ENCODE data around the gene NRXN2.

The NRXN2 gene

DNA sequence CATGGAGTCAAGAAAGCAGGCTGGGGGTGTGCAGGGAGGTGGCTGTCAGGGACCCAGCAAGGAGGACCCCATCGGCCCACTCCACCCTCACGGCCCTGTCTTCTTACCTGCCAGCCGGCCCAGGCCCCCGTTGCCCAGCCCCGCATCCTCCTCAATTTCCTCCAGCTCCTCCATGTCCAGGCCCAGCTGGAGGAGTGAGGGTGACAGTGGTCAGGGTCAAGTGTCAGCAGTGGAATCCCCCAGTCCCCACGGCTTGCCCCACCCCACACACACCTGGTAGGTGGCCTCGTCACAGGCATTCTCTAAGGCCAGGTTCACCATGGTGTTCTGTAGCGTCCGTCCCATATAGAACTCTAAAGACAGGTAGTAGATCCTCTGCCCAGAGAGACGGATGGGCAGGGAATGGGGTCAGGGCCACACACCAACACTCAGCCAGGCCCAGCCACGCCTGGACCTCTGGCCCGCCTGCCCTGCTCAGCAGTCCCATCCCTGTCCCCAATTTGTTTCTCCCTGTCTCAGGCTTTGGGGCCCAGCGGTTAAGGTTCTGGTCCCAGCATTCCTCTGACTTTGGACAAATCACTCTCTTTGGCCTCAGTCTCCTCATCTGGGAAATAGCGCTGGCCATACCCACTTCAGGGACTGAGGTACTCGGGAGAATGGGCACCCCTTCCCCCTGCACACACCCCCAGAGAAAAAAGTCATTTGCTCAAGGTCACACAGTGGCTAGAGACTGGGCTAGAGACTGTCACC lies 35.5 kb upstream of the NRXN2 start:
- no peak for DNase-seq

DNA sequence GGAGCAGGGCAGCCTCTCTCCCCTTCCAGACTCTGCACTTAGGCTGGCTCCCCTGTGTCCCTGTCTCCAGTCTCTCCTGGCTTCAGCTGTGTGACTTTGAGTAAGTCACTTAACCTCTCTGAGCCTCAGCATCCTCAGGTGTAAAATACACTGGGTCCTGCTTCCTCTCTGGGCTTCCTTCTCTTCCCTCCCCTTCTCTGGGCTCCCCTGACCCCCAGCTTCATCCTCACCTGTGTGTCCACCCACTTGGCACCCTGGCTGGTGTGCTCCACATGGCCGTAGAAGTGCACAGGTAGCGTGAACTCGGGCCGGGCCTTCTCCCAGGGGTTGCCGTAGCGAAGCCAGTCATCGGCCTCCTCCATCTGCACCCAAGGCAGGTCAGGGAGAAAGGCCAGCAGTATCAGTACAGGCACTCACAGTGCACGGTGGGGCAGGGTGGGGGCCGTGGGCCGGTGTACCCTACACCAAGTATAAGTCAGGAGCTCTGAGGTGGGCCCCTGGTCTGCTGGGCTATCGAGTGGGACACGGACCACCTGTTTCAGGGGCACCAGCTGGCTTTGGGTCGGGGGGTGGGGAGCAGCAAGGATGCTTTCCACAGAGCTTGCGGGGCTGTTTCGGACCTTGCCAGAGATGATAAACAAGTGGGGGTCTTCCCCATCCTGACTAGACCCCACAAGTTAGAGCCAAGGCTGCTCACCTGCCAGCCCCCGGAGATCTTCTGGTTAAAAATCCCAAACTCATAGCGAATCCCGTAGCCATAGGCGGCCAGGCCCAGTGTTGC lies 34.7 kb upstream of the NRXN2 start:
- DNase-seq: no peak

DNA sequence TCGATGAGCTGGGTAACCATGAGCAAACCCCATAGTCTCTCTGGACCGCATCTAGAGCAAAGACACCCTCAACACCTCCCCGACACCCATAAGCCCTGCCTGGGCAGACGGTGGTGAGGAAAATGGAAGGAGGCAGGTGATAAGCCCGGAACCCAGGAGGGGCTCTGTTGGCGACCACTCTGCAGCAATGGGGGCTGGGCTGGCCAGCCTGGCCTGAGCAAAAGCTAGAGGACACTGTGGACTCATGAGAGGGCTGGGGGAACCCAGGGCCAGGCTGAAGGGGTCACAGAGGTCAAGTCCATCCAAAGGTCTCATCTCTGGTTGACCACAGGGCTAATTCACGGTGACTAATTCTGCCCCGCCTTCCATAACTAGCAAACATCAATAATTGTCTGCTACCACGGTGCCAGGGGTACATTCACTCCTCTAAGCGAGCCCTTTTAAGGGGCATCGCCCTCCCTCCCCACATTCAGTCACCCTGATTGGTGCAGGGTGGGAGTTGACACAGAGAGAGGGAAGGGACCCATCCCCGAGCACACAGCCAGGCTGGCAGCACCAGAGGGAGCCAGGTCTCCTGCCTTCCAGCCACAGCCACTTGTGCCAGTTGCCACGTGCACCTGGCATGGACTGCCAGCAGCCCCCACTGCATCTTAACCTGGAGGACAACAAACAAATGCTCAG lies 32.8 kb upstream of the NRXN2 start:
- DNase-seq: no peak

DNA sequence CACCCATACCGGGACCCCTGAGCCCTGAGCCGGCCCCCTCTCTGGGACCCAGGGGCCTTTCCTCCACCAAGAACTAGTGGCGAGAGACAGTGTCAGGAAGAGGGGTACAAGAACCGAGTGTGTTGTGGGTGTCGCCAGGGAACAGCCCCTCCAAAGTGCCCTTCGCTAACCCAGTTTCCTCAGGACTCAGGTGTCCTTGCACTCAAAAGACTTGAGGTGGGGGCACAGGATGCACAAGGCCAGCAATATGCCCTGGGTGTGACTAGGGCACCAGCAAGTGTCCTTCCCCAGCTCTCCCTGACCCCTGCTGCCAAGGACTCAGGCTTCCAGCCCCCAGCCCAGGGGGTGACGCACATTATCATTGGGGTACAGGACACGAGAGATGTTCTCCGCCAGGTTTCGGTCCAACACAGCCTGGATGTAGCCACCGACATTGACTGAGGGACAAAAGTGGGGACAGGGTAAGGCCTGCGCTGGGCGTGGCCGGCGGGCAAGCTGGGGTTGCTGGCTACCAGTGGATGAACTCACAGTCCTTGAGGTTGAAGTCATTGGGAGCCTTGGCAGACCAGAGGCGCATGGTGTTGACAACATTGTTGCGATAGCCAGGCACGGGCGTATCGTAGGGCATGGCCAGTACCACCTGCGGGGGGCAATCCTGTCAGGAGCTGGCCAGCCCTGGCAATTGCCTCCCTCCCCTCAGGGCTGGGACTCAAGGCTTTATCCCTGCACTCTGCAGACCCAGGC lies 32.1 kb upstream of the NRXN2 start:
- no peak for DNase-seq

DNA sequence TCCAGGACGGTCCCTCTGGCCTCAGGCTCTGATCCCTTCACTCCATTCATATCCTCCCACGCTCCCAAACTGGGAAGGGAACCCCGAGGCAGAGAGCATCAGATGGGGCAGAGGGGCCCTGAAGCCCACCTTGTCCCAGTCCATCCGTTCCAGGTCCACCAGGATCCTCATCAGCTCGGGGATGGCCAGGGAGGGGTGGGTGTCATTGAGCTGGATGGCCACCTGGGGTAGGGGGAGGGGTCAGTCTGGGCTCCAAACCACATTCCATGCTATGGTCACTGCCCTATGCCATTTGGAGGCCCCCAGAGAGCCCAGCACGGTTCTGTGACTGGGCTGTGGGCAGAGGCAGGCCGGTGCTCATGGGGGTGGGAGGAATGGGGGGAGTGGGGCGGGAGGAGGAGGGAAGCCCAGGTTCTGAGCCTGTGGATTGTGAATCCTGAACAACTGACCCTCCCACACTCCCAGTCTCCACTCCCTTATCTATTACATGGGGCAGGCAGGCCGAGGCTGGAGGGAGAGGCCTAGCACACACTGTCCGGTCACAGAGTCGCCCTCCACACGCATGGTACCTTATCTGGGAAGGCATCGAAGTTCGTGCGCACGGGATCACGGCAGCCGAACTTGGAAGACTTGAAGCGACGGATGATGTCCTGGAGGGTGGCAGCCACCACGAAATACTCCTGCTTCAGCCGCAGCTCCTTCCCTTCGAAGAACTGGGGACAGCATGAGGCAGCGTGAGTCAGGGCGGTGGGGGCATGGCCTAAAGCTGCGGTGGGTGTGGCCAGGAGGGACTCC lies 31.3 kb upstream of the NRXN2 start:
- DNase-seq: no peak

DNA sequence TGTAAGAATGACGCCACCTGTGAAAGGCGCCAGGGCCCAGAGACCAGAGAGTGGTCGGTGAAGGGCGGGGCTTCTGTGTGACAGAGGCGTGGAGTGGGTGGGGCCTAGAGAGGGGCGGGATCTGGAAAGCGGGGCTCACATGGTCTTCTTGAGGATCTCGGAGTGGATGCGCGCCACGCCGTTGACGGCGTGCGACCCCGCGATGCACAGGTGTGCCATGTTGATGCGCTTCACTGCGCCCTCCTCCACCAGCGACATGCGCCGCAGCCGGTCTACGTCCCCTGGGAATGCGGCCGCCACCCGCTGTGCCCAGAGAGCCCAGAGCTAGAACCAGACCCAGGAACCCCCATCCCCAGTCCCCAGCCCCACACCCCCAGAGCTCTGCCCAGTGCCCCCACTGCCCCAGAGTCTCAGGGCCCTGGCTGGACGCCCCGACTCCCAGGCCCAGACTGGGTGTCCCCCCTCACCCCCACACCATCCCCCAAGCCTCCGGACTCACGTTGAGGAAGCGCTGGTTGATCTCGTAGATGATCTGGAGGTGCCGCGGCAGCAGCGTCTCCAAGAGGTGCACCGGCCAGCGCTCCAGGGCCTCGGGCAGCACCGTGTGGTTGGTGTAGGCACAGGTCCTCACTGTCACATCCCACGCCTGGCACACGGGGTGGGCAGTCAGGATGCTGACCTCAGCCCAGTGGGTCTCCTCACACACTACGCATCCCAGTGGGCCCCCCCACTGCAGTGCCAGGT lies 30.6 kb upstream of the NRXN2 start:
- no peak for DNase-seq

DNA sequence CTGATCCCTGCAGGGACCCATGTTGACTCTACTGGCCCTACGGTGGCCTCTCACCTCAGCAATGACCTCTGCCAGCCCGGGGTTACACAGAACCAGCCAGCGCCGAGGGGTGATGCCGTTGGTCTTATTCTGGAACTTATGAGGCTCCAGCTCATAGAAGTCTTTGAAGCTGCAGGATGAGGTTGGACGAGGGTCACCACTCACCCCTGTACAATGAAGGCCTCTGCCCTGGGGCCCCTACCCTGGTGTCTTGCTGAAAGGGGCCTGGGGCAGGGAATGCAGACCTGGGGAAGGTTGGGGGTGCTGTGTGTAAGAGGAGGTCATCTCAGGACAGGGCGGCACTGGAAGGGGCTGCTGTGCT lies 30.0 kb upstream of the NRXN2 start:
- no peak for DNase-seq

DNA sequence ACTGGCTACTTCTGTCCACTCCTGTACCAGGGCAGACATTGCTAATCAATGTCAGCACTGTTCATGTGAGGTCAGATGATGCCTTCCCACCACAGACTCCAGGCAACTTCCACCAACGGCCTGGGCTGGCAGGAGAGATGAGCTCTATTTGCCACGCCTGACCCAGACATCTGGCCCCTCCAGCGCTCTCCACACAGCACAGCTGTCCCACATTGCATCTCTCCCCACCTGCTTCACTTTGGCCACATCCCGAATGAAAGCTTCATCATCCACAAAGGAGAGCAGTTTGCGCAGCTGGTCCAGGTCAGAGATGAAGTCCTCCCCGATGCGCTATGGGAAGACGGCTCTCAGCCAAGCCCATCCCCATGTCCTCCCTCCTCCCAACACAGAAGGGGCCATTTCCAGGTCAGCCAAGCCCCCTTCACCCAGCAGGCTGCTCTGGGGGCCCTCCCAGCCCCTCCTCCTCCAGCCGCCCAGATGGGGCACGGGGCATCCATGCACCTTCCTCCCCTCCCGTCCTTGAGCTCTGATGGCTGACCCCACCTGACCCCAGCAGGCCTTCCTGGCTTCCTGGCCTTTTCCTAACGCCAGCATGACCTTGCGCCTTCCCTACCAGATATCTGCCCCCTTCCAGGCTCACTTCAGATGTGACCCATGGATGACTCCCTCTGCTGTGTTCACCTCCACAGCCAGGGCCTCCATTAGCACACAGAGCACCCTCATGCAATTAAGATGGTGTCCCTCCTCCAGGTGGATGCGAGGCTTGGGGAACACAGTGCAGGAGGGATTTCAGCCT lies 29.4 kb upstream of the NRXN2 start:
- no peak for DNase-seq

DNA sequence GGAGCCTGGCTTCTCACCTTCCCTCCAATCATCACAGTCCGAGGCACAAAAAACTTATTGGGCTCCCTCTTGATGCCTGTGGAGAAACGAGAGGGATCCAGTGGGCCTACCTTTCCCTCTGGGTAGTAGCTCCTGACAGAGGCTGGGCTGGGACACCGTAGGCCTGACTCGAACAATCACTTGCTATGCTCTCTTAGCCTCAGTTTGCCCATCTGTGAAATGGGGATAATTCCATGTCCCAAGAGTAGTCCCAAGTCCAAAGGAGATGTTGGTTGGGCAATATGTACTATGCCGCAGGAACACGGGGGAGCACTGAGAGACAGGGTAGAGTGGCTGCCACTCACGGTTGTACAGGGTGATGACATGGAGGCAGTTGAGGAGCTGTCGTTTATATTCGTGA lies 28.6 kb upstream of the NRXN2 start:
- DNase-seq: no peak

DNA sequence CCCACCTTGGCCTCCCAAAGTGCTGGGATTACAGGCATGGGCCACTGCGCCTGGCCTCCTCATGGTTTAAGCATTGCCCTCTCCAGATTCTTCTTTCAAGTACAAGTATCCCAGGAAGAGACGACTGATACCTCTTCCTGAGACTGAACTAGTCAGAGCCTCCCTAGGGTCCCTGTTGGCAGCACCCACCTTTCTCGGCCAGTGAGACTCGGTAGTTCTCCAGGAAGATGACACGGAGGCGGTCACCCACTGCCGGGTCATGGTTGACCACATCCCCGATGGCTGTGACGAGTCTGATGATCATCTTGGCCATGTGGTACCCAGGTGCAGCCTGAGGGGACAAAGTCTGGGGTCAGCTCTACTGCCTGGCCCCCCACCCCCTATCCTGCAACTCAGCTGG lies 28.1 kb upstream of the NRXN2 start:
- no peak for DNase-seq

DNA sequence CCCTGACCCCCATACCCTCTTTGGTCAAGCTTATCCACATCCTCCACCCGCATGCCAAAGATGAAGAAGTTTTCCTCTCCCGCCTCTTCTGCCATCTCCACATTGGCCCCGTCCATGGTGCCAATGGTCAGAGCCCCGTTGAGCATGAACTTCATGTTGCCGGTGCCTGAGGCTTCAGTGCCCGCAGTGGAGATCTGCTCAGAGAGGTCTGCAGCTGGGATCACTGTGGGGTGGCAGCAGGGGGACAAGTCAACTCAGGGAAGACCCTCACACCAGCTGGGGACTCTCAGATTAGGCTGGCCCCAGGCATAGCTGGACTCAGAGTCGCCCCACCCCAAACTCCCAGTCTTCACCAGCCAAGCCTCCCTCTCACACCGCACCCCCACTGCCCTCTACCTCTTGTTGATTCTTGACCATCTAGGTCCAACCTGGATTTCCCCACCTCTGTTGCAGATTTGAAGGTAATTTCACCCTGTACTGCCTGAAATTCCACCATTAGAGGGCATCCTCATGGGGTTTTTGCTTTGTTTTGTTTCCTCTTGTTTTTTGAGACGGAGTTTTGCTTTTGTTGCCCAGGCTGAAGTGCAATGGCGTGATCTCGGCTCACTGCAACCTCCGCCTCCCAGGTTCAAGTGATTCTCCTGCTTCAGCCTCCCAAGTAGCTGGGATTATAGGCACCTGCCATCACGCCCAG lies 27.5 kb upstream of the NRXN2 start:
- DNase-seq: no peak

DNA sequence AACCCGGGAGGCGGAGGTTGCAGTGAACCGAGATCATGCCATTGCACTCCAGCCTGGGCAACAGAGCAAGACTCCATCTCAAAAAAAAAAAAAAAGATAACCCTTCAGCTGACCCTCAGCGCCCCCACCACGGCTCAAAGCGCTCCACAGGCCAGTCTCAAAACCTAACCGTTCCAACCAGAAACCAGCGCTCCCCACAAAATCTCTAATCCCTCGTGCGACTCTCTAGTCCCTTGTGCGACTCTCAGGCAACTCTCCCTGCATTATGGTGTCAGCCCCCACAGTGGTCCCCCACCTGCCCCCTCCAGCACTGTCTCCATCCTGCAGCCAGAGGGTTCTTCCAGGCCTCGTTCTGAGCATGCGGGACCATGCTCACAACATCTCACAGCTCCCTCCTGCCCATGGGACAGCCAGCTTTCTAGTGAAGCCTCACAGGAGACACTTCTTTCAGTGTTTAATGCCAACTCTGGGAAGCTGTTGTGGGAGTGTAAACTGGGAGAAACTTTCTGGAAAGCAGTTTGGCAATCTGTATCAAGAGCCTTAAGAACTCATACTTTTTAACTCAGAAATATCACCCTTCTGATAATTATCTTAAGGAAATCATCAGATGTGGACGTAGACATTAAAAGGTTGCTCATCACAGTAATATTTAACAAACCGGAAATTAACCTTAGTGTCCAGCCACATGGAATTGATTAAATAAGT lies 25.1 kb upstream of the NRXN2 start:
- no peak for DNase-seq

DNA sequence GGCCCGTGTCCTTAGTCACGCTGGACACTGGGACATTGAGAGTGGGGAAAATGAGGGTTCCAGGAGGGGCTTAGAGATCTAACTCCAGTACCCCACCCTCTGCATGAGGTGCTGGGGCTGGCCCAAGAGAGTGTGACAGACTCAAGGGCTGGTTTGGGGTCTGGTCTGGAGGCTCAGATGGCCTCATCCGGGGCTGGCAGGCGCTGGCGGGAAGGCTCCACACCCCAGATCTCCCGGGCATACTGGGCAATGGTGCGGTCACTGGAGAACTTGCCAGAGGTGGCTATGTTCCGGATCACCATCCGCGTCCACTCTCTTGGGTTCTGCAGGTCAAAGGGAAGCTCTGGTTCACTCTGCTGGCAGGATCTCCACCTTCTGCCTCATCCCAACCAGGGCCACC lies 23.5 kb upstream of the NRXN2 start:
- DNase-seq: no peak

DNA sequence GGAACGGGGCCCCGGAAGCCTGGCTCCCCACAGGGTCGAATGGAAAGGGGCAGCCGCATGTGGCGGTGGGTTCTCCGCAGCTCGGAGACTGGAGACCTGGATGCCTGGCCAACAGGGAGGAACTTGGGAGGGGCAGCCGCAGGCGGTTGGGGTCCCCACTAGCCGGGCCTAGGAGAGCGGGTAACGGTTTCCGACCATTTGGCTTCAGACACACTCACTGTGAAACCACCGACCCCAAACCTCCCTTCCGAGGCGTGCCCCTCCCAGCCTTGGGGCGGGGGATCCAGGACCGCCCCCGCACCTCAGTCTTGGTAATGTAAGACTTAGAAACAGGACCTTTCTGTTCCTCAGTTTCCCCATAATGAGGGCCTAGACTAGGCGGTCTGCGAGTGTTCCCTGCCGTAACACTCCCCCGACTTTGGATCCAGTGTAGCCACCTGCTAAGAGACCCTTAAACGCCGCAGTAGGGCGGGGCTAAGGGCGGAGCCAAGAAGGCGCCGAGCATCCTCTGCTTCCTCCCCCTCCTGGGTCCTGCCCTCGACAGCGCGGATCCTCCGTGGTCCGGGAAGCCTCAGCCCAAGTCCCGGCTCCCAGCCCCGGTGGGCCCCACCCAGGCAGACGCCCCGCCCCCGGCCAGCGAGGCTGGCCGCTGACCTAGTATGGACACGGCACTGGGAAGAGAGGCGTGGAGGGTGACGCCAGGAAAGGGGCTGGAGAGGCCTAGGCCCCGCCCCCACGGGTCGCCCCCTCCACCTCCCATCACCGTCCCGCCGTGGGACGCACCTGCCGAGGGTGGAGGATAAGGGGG lies 22.7 kb upstream of the NRXN2 start:
- no peak for DNase-seq

DNA sequence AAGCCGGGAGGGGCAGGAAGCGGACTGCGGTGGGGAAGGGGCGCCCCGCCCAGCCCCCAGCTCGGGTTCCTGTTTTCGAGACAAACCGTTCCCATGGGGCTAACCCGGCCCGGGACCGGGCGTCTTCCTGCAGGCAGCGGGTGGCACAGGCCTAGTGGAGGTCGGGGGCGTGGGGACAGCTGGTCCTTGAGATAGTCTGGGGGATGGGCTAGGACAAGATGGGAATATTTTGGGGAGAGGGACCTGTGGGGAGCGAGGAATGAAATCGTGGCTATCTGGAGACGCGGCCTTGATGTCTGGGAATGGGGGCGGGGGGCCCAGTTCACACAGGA lies 22.2 kb upstream of the NRXN2 start:
- DNase-seq: no peak

DNA sequence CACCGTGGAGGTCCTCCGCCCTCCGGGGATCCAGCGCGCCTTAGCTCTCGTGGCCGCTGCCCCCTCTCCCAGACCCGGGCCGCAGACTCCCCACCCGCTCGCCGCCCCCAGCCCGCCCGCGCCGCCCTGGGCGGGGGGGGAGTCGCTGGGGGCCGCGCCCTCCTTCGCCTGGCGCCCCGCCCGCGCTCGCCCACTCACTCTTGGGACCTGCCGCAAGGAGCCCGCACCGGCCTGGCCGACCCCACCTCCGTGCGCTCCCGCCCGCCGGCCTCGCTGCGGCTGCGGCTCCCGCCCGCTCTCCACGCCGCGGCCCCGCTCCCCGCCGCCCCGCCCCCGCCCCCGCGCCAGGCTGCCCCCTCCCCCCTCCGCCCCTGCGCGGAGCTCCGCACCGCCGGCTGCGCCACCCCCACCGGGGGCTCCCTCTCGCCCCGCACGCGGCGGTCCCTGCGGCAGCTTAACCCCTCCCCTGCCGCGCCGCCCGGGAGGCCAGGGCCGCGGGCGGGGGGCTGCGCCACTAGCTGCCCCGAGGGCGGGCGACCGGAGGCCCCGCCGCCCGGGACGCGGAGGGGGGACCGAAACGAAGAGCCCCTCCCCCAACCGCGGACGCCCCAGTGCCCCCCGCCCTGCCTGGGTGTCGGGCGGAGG lies 21.7 kb upstream of the NRXN2 start:
- DNase-seq: no peak

DNA sequence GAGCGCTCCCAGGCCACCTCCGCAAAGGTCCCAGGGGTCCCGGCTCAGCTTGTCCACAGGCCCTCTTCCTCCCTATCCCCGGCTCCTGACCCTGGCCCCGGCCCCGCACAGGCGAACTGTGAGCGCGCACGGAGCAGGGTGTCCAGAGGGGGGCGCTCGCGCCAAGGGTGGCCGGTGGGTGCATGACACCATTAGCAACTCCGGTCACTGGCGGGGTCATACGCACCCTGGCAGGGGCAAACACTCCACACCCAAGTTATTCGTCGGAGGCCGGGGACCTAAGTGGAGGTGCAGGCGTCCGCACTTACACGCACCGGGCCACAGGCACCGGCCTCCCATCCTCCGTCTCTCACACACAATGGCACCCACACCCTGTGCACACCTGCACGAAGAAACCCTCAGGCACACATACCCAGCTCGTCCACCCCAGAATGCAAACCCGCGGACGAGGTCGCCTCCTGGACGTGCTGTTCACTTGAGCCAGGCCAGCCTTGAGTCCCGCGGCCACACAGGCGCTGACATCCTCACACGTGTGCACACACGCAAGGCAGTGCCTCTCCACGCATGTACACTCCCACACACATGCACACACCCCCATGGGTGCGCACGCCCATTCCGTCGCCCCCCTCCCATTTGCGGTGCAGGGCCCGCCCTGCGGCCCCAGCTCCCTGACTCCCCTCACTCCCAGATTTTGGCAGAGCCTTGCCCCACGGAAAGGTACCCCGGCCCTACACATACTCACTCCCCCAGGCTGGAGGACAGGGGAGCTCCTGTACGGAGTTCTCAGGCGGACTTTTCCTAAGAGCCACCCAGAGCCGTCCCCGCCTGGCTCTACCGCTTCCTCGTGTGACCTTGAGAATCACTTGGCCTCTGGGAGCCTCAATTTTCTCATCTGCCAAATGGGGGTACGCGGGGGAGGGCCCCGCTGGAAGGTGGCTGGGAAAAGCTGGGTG lies 20.9 kb upstream of the NRXN2 start, which contains the start of gene RASGRP2:
Gene RASGRP2, minus strand, starts transcription at position 552 of the 953 bp plus-strand sequence. CDS start 1,276 bp downstream, outside the sequence.
- no peak for DNase-seq

Data from COR-L47 (cell line).